Activated B cell treated with CpG ODN at 0.5 μM for 24 hours (primary cell): ENCODE measurements around the gene PTPA. TPM values are rescaled to one million over a fixed set of nuclear protein-coding genes. Genes with fewer than 3 reads are reported as not detected.
A peak's percentile ranks its signal among the peaks of the same experiment; 100 is the strongest.

ENCODE experiments used
- ATAC-seq: fragments of 200-7000 bp; cut with Tn5 transposase; one replicate; pipeline ENCODE4 v1.10.0; 2021; ENCODE audit warnings: low read depth, mild to moderate bottlenecking, moderate library complexity
- CTCF ChIA-PET: fragments of 350-600 bp; sonication (Branson Sonifier 250); formaldehyde crosslinking; loops from one replicate; lab custom pipeline; 2021; ENCODE audit warnings: antibody characterized with exemption; lab: Charles Lee
- POLR2A ChIA-PET: fragments of 350-600 bp; sonication (Branson Sonifier 250); formaldehyde crosslinking; loops from one replicate; lab custom pipeline; 2021; ENCODE audit warnings: antibody characterized with exemption; lab: Charles Lee
- DNase-seq: peaks from one replicate; pipeline ENCODE4 v3.0.0; 2022
- H3K27ac Mint-ChIP-seq: one replicate; pipeline ENCODE4 v1.8.0; 2020; ENCODE audit warnings: mixed read lengths
- H3K27me3 Mint-ChIP-seq: one replicate; pipeline ENCODE4 v1.8.0; 2021; ENCODE audit warnings: mixed read lengths
- H3K36me3 Mint-ChIP-seq: one replicate; pipeline ENCODE4 v1.8.0; 2021; ENCODE audit warnings: low read depth, mixed read lengths
- H3K4me1 Mint-ChIP-seq: one replicate; pipeline ENCODE4 v1.8.0; 2021; ENCODE audit warnings: mixed read lengths
- H3K4me3 Mint-ChIP-seq: one replicate; pipeline ENCODE4 v1.8.0; 2020; ENCODE audit warnings: mild to moderate bottlenecking, mixed read lengths
- H3K9me3 Mint-ChIP-seq: one replicate; pipeline ENCODE4 v1.8.0; 2020; ENCODE audit warnings: mixed read lengths
- intact Hi-C: fragments of 100-400 bp; cut with micrococcal nuclease; formaldehyde crosslinking; loops from one replicate; pipeline ENCODE4 v1.15.1; 2024
- total RNA-seq: library from RNA; stranded (reverse); gene quantifications from 2 replicates; pipeline ENCODE4 v1.2.3, GENCODE V29; 2022
- TF ChIP-seq, protein P1 (sequence below): fragments of 200-600 bp; IDR thresholded peaks from one replicate; pipeline ENCODE4 v1.8.0; 2022; ENCODE audit warnings: antibody characterized with exemption, mild to moderate bottlenecking

Gene PTPA
- total RNA-seq, 1 donor from 2014 or later: 67.2 TPM

DNA sequence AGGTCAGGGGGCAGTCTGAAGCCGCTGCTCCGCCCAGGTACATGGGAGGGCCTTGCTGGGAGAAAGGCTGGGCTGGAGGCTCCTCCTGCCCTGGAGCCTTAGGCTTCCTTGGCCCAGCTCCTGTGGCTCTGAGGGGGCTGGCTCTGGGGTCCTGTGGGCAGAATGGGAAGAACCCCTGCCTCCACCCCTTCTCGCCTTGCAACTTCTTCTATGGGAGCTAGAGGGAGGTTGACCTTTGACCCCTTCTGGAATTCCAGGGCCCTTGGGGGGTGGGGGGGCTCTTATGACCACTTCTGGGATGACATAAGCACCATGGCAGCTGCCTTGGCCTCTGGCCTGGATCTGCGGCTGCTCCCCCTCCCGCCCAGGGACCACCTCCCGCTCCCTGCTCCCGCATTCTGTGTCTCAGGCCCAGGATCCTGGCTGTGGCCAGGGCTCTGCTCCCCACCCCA is 34.7 kb downstream of the PTPA start:
- Mint-ChIP-seq H3K4me3 (no peak overlapping the region), H3K4me1 (peaks cover 48% of the 10 kb centered on the region), H3K27me3 (no peaks in the 10 kb centered on the region), H3K9me3 (no peaks in the 10 kb centered on the region), H3K27ac (no peak overlapping the region), H3K36me3 (peaks cover 29% of the 10 kb centered on the region)
- TF ChIP-seq, protein P1, sequence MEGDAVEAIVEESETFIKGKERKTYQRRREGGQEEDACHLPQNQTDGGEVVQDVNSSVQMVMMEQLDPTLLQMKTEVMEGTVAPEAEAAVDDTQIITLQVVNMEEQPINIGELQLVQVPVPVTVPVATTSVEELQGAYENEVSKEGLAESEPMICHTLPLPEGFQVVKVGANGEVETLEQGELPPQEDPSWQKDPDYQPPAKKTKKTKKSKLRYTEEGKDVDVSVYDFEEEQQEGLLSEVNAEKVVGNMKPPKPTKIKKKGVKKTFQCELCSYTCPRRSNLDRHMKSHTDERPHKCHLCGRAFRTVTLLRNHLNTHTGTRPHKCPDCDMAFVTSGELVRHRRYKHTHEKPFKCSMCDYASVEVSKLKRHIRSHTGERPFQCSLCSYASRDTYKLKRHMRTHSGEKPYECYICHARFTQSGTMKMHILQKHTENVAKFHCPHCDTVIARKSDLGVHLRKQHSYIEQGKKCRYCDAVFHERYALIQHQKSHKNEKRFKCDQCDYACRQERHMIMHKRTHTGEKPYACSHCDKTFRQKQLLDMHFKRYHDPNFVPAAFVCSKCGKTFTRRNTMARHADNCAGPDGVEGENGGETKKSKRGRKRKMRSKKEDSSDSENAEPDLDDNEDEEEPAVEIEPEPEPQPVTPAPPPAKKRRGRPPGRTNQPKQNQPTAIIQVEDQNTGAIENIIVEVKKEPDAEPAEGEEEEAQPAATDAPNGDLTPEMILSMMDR: no peak
- no peak for ATAC-seq
- POLR2A ChIA-PET: no interaction called here
- CTCF ChIA-PET: interaction anchor here (0.8 kb wide), 1 partner anchor 465 kb away, joined by 3 read pairs; no protein-coding TSS in a partner anchor
- no peak for DNase-seq
- intact Hi-C loops: loop anchor here (10.0 kb wide), 1 partner anchor 1099 kb away; no protein-coding TSS in a partner anchor

DNA sequence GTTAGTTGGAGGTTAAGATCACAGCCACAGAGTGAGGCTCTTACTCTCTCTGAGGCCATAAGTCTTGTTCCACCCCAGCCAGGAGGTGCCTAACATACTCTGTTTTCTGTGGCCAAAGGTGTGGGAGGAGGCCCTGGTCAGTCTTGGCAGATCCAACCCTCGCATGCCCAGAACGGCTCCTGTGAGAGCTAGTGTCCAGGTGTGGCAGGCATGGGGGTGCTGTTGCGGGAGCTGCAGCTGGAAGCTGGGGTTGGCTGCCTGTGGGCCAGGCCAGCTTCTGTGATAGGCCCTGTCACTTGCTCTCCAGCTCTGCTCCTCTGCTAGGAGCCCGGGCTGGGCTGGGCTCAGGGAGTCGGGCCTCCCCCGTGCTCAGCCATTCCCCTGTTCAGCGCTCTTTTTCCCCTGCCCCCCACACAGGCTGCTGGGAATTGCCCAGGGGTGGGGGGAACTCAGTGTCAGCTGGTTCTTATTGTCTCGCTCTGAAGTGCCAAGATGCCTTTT is 35.3 kb downstream of the PTPA start:
- POLR2A ChIA-PET: no interaction called here
- intact Hi-C loops: loop anchor here (10.0 kb wide), 1 partner anchor 1098 kb away; no protein-coding TSS in a partner anchor
- CTCF ChIA-PET: no interaction called here
- TF ChIP-seq, protein P1: no peak
- Mint-ChIP-seq H3K27ac (no peak overlapping the region), H3K9me3 (no peaks in the 10 kb centered on the region), H3K4me3 (no peak overlapping the region), H3K4me1 (peaks cover 42% of the 10 kb centered on the region), H3K27me3 (no peaks in the 10 kb centered on the region), H3K36me3 (peaks cover 33% of the 10 kb centered on the region)
- ATAC-seq (no peak), DNase-seq (no peak)

DNA sequence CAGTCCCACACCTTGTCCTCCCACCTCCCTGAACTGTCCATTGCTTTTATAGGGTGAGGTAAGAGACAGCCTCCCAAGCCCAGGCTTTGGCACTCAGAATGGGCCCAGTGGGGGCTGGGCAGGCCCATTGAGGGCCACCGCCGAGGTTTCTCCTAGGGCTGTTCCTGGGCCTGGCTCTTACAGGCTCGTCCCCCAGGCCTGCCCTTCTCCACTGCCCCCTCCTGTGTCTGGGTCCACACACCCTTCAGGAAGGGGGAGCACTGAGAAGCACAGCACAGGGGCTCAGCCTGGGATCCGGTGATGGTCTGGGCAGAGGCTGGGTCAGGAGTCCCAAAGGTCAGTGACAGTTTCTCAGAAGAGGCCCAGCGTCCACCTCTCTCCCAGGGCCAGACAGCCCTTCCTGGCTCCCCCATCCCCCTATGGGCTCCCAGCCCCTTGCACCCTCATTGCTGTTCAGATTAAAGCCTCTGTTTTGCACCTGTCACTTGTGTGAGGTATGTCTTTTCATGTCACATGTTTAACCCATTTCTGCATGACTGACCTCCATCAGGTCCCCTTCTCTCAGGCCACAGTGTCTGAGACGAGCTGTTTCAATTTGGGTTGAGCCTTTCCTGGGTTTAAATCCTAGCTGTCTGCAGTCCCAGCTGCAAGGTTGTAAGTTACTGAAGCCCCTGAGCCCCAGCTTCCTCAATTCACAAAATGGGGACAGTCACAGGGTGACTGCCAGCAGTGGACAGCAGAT is 37.4 kb downstream of the PTPA start:
- H3K27ac Mint-ChIP-seq: peak overlapping the region; percentile 20

DNA sequence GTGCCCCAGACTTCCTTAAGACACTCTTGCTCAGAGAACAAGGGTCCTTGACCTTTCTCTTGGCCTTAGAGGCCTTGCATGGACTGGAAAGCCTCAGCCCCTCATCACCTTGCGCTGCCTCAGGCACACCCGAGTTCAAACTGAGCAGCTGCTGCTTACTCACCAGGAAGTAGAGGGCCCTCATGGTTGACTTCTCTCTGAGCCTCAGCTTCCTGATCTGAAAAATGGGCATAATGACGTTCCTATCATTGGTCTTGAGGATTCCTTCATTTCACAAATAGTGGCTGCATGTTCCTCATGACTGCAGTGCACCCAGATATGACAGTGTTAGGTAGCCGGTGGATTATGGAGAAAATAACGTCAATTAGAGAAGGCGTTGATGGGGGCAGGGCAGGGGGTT is 38.2 kb downstream of the PTPA start:
- ATAC-seq (peak; percentile 40), DNase-seq (no peak)
- CTCF ChIA-PET: interaction anchor here (1.1 kb wide), 1 partner anchor 9 kb away, joined by 3 read pairs; no protein-coding TSS in a partner anchor
- Mint-ChIP-seq H3K27ac (peak overlapping the region; percentile 59), H3K4me3 (no peak overlapping the region), H3K36me3 (peaks cover 22% of the 10 kb centered on the region), H3K4me1 (peaks cover 17% of the 10 kb centered on the region), H3K9me3 (no peaks in the 10 kb centered on the region), H3K27me3 (no peaks in the 10 kb centered on the region)
- intact Hi-C loops: loop anchor here (10.0 kb wide), 1 partner anchor 1095 kb away; no protein-coding TSS in a partner anchor
- TF ChIP-seq, protein P1: no peak
- POLR2A ChIA-PET: interaction anchor here (1.1 to 1.7 kb wide), 2 partner anchors 9 to 29 kb away, joined by 4 to 8 read pairs; partner anchors contain the start of gene IER5L

More for the DNA sequence above, 37.4 kb downstream of the PTPA start:
- POLR2A ChIA-PET: interaction anchor here (0.6 to 1.7 kb wide), 3 partner anchors 9 to 268 kb away, joined by 4 to 8 read pairs (median 5); partner anchors contain the start of gene IER5L
- Mint-ChIP-seq H3K36me3 (peaks cover 27% of the 10 kb centered on the region), H3K9me3 (no peaks in the 10 kb centered on the region), H3K27me3 (no peaks in the 10 kb centered on the region), H3K4me1 (peaks cover 22% of the 10 kb centered on the region), H3K4me3 (no peak overlapping the region)
- ATAC-seq (no peak), DNase-seq (no peak)
- TF ChIP-seq, protein P1: no peak
- intact Hi-C loops: loop anchor here (10.0 kb wide), 1 partner anchor 1096 kb away; no protein-coding TSS in a partner anchor
- CTCF ChIA-PET: interaction anchor here (0.6 to 1.1 kb wide), 2 partner anchors 8 to 10 kb away, joined by 3 read pairs; no protein-coding TSS in a partner anchor

DNA sequence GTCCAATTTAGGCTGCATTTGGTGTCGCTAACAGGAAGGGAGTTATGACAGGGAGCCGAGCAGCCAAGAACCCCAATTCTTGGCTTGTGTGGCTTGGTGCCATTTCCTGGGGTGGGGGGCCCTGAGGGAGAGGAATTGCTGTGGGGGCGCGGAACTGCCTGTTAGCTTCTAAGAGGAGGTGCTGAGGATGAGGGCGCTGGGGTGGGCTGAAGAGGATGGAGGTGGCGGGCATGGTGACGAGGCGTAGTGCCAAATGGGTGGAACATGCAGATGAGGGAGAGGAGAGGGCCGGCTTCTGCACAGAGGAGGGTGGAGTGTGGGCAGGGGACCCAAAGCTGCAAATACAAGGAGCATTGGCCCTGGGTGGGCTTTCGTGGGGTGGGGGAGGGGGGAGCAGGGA is 38.9 kb downstream of the PTPA start:
- TF ChIP-seq, protein P1: no peak
- CTCF ChIA-PET: no interaction called here
- no peak for ATAC-seq

More for the DNA sequence above, 38.9 kb downstream of the PTPA start:
- DNase-seq: no peak
- Mint-ChIP-seq H3K27me3 (no peaks in the 10 kb centered on the region), H3K4me3 (no peak overlapping the region), H3K36me3 (peaks cover 22% of the 10 kb centered on the region), H3K27ac (peak overlapping the region; percentile 59), H3K9me3 (no peaks in the 10 kb centered on the region), H3K4me1 (peaks cover 17% of the 10 kb centered on the region)
- POLR2A ChIA-PET: interaction anchor here (1.7 kb wide), 1 partner anchor 10 kb away, joined by 8 read pairs; no protein-coding TSS in a partner anchor
- intact Hi-C loops: no loop called here
